Stimulated activated CD4-positive, alpha-beta T cell treated with anti-CD3 and anti-CD28 coated beads, Interleukin-4, amount 100 ng/mL, for 1 hour (primary cell): ENCODE results near the gene ADGRV1.
"Not testable (repeated sequence)": the region's sequence is repeated elsewhere in the genome, so short reads cannot be mapped to it uniquely, and the experiment has no call there.

Experiments used
- DNase-seq: peaks from one replicate; pipeline ENCODE4 v3.0.0-alpha.2; 2020

Gene ADGRV1

GRCh38 chr5:90553711-90554110 is 4.9 kb upstream of the ADGRV1 start:
- no peak for DNase-seq

- no peak for DNase-seq
Measured at GRCh38 chr5:90554358-90555006, 4.1 kb upstream of the ADGRV1 start.

- DNase-seq = no peak
Measured at GRCh38 chr5:90555666-90556065, 2.9 kb upstream of the ADGRV1 start.

GRCh38 chr5:90557391-90557790 is 1.2 kb upstream of the ADGRV1 start:
- DNase-seq = no peak

GRCh38 chr5:90557871-90558270 is 726 bp upstream of the ADGRV1 start:
- DNase-seq = no peak

- DNase-seq = no peak
Measured at GRCh38 chr5:90560771-90561170, 2.2 kb downstream of the ADGRV1 start.

- DNase-seq = no peak
Measured at GRCh38 chr5:90561766-90562165, 3.2 kb downstream of the ADGRV1 start.

- no peak for DNase-seq
Measured at GRCh38 chr5:90562341-90562740, 3.7 kb downstream of the ADGRV1 start.

- DNase-seq = no peak
Measured at GRCh38 chr5:90563108-90563507, 4.5 kb downstream of the ADGRV1 start.

- DNase-seq = no peak
Measured at GRCh38 chr5:90565491-90565890, 6.9 kb downstream of the ADGRV1 start.

- DNase-seq = no peak
Measured at GRCh38 chr5:90569084-90569483, 10.5 kb downstream of the ADGRV1 start.

- no peak for DNase-seq
Measured at GRCh38 chr5:90570034-90570433, 11.4 kb downstream of the ADGRV1 start.

GRCh38 chr5:90571147-90571773 is 12.7 kb downstream of the ADGRV1 start:
- DNase-seq = no peak

- no peak for DNase-seq
Measured at GRCh38 chr5:90575712-90576111, 17.1 kb downstream of the ADGRV1 start.

GRCh38 chr5:90576566-90576965 is 18.0 kb downstream of the ADGRV1 start:
- DNase-seq = not testable (repeated sequence)

GRCh38 chr5:90579905-90580304 is 21.3 kb downstream of the ADGRV1 start:
- DNase-seq = not testable (repeated sequence)

GRCh38 chr5:90581956-90582355 is 23.4 kb downstream of the ADGRV1 start:
- no peak for DNase-seq

- no peak for DNase-seq
Measured at GRCh38 chr5:90585337-90585986, 26.9 kb downstream of the ADGRV1 start.

- no peak for DNase-seq
Measured at GRCh38 chr5:90586469-90586868, 27.9 kb downstream of the ADGRV1 start.

- DNase-seq = no peak
Measured at GRCh38 chr5:90590170-90590569, 31.6 kb downstream of the ADGRV1 start.

GRCh38 chr5:90593083-90593482 is 34.5 kb downstream of the ADGRV1 start:
- DNase-seq = not testable (repeated sequence)

GRCh38 chr5:90595766-90596165 is 37.2 kb downstream of the ADGRV1 start:
- not testable (repeated sequence) for DNase-seq

GRCh38 chr5:90598293-90598692 is 39.7 kb downstream of the ADGRV1 start:
- no peak for DNase-seq

- DNase-seq = not testable (repeated sequence)
Measured at GRCh38 chr5:90600307-90600706, 41.7 kb downstream of the ADGRV1 start.
